GM18861 (cell line): ENCODE measurements around the gene LRRC27.

Experiments
- ATAC-seq: cut with Tn5 transposase; IDR thresholded peaks from one replicate; pipeline ENCODE4 v1.9.1; 2021; ENCODE audit not compliant: unreplicated experiment

The LRRC27 gene

DNA sequence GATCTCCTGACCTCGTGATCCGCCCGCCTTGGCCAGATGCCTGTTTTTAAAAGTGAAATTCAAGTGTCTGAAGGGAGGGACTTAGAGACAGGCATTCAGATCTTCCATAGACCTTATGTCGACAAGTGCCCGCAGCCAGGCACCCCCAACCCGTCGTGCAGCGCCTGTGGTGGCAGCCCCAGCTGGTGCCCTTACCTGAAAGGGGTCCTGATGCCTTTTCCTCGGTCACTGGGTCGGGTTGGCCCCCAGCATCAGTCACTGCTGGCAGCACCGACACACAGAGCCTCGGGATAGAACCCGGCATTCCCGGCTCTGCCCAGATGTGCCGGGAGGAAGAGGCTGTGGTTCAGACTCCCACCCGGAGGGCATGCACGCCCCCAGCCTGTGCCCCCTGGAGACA lies 23.3 kb downstream of the LRRC27 start:
- ATAC-seq, result no peak

DNA sequence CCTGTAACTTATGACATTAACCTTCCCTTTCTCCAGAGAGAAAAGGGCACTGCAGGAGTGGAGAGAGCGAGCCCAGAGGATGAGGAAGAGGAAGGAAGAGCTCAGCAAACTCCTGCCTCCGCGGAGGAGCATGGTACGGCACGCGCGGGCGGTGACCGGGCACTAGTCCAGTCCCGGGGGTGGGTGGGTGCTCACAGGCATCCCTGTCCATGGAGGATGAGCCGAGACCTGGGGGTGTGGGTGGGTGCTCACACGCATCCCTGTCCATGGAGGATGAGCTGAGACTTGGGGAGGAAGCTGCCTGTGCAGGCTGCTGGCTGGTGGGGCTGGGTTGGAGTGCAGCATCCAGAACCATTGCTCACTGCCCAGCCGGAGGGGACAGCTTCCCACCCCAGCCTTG lies 23.8 kb downstream of the LRRC27 start:
- ATAC-seq, result no peak

DNA sequence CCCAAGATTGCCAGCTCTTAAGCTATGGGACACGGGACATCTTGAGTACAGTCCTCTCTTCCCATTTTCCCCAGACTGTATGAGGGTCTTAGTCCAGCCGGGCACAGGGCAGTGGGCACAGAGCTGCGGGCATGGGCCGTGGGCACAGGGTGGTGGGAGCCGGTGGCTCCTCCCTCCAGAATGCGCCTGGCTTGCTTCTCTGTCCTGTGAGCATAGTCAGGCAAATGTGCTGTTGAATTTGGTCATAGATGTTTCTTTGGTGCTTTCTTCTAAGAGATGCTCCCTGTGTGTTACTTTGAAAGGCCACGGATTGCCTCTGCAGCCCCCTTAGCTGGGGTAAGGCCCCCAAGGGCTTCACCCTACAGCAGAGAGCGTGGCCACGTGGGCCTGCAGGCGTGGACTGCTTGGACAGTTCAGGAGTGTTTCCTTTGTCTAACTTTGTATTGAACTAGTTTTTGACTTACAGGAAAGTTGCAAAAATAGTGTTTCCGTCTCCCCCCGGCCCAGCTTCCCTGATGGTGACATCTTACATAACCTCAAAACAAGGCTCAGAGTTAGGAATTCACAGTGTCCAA lies 24.7 kb downstream of the LRRC27 start:
- no peak for ATAC-seq

DNA sequence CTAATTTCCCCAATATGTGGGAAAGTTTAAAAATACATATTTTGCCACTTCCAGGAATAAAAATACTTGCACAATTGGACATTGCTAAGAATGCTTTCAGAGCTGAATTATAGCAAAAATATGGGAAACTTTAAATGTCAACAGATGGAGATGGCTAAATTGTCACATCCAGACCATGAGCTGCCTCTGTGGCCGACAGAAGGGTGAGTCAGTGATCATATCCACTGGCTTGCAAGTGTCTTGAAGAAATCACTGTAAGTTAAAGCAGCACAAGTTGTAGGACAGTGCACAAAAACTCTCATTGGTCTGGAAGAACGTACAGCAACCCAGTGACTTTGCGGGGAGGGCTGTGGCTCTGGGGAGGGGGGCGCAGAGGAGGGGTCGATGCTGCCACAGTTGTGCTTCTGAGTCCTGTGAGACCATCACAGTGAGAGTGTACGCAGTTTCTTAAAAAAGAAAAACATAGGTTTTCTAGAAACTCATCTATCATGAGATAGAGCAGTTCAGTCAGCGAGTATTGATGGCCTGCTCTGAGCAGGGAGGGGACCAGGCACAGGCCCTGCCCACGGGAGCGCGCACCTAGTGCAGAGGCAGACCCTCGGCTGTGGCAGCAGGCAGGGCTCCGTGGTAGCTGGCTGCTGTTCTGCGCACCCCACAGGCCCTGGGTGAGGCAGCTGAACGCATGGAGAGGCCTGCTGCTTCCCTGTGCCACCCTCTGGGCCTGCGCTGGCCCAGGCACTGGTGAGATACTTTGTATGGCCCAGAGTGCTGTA lies 25.5 kb downstream of the LRRC27 start:
- ATAC-seq, result no peak

DNA sequence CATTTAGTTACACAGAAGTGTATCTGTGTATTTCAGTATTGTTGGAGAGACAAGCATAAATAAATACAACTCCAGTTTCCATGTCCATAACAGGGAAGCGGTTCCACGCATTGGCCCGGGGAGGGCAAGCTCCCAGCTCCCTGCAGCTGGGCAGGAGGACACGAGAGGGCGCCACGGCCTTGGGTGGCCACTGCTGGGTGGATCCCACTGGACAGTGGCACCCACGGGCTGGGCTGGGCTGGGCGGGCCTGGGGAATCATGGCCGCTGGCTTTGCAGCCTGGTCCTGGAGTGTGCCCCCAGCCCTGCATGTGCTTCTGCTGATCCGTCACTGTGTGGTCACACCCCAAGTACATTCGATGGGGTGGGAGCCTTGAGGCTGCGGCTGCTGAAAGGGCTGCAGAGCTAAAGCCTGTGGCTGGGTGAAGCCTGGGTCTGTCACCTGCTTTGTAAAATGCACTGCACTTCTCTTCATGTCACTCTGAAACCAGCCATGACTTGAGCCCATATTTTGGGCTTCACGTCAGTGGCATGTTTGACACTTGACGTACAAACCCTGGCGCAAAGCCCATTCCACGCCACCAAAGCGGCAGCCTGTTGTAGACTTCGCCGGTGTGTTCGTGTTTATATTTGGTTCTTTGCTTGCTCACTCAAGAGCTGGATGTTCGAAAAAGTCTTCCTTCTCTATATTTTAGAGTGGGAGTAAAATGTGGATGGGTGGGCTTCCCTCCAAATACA lies 27.5 kb downstream of the LRRC27 start:
- ATAC-seq, result no peak

DNA sequence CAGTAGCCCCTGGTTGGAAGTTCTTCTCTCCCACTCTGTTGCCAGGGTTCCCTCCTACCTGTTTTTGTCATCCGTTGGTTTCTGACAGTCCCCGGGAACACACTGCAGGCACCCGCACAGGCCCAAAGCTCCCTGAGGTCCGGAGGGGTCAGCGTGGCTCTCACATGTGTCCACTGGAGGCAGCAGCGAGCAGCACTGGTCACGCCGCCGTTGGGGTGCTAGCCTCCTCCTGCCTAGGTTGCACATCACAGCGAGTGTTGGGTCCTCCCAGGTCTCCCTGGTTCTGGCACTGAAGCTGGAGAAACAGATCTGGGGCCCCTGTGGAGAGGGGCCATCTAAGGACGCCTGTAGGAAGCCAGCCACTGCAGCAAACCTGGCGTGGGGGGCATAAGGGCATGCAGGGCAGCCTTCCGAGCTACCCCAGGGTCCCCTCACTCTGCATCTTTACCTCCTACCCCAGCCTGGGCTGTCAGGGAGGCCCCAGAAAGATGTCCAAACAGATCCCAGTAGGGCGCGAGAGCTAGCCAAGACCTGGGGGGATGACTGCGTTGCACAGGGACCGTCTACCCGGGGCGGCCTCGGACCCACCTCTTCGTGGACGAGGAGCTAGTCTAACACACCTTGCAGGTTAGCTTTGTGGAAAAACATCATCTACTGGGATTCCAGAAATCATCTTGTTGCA lies 28.9 kb downstream of the LRRC27 start:
- ATAC-seq, result no peak

DNA sequence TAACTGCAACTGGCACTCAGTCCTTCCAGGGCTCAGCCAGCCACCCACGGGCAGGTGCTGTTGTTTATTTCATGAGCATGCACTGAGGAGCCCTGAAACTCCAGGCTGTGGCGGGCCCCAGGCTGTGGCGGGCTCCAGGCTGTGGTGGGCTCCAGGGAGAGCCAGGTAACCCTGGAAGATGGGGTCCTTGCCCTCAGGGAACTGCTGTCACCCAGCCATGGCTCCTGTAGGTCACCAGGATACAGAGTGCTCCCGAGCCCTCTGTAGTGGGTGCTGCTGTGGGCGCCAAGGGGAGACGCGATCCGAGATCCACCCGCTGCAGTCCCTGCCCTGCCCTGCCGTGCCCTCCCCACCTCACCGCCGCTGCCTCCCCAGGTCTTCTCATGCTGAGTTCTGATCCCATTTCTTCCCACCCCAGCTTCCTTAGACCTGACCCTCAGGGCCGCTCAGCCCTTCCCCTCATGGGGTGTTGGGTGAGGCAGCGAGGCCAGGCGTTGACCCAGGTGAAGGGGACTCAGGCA lies 29.6 kb downstream of the LRRC27 start:
- no peak for ATAC-seq

DNA sequence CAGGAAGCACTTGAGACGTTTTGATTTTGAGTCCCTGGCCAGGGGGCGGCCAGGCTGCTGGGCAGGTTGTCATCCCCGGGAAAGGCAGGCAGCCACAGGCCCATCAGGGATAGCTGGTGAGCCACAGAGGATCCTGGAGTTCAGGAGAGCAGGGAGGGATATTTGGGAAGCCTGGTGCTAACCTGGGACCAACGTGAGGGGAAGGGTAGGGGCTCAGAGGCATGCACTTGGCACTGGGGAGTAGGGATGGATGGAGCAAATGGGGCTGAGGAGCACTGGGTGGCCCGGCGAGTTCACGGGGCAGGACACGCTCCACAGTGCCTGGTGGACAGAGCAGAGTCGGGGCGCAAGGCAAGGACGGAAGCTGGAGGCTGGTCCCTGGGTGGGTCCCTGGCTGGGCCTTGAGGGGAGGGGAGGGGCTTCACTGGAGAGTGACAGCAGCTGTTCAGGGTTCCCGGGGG lies 30.2 kb downstream of the LRRC27 start:
- no peak for ATAC-seq

DNA sequence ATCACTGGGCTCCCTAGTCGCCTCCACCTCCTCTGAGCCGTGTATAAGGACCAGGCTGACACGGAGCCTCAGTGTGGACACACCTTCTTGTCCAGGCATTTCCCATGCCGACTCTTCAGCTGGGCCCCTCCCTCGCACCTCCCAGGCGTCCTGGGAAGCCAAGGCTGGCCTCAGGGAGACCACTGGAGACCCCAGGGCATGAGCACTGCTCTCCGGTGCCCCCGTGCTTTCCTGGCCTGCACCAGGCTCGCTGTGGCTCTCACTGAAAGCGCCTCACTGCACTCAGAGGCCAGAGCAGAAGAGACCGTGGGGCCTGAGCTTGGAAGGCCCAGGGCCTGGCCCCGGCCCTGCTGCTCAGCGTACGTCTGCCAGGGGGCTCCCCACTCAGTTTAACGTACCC lies 31.4 kb downstream of the LRRC27 start:
- ATAC-seq, result no peak

DNA sequence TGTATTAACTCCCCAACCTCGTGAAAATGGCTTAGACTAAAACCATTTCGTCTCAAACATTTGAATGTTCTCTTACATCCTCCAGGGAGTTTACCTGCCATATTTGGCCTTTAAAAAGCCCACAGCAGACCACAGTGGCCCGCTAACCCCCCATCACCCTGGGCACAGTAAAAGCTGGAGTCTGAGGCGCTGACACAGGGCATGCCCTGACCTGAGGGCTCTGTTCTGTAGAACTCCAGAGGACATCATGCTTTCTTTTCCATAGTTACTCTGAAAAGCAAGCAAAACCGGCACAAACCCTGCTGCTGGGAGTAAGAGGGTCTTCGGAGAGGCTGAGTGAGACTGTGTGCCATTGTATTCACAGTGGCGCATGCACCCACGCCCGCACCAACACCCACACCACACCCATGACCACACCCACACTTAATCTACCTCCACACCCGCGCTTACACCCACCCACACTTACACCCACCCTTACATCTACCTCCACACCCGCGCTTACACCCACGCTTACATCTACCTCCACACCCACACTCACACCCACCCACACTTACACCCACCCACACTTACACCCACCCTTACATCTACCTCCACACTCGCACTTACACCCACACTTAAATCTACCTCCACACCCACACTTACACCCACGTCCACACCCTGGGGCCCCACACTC lies 32.1 kb downstream of the LRRC27 start:
- no peak for ATAC-seq

DNA sequence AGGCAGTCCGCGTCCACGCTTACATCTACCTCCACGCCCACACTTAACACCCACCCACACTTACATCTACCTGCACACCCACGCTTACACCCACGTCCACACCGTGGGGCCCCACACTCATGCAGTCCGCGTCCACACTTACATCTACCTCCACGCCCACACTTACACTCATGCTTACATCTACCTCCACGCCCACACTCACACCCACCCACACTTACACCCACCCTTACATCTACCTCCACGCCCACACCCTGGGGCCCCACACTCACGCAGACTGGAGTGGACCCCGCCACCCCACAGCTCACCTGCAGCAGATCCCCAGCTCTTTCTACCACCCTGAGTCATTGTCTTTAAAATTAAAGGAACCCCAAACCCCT lies 32.6 kb downstream of the LRRC27 start:
- no peak for ATAC-seq

DNA sequence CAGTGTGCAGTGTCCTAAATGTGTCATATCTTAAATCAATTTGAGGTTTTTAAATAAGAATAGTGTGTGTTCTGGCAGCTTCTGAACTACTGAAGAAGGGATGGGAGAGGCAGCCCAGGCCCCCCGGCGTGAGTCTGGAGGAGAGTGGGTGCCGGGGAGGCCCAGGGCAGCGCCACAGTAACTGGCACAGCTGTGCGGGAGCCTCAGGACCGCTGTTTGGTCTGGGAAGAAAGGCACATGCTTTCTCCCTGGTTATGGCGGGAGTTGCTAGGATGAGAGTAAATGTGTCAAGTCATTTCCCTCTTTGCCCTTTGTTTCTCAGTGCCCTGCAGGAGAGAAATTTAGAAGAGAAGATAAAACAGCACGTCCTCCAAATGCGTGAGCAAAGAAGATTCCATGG lies 33.1 kb downstream of the LRRC27 start:
- ATAC-seq, result no peak

DNA sequence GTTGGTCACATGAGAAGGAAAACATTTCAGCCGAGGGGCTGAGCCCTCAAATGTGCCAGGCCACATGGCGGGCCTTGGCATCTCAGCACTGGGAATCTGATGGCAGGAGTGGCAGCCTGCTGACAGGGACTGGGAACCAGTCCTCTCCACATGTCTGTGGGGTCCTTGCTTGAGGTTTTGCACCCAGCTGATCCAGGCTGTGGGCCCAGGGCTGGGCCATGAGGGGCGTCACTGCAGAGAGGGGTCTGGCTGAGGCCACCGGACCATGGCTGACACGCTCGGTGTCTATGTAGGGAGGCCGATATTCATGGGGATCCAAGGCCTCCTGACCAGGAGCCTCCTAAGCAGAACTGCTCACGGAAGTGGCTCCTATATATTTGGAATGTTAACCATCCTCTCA lies 34.0 kb downstream of the LRRC27 start:
- no peak for ATAC-seq

DNA sequence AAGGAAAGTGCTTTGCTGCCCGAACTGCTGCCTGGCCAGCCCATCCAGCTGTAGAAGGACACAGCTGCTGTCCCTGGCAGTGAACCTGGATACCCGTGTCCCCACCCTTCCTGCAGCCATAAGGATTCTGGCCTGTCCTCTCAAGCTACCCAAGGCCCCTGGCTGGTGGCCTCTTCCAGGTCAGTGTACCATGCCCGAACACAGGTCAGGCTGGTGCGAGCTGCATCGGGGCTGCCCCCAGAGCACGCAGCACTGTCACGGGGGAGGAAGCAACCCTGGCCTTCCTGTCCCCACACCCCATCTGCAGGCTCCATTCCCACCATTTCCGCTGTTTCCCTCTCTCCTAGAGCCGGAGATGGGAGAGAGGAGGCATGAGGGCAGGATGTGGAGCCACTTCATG lies 34.5 kb downstream of the LRRC27 start:
- ATAC-seq, result no peak

DNA sequence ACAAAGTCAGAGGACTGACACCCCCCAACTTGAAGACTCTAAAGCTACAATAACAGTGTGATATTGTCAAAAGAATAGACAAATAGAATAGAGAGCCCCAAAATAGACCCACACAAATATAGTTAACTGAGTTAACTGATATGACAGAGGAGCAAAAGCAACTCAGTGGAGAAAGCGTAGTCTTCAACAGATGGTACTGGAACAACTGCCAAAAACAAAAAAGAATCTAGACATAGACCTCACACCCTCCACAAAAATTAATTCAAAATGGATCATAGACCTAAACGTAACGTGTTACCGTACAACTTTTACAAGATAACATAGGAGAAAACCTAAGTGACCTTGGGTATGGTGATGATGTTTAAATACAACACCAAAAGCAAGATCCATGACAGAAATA lies 36.4 kb downstream of the LRRC27 start:
- no peak for ATAC-seq

DNA sequence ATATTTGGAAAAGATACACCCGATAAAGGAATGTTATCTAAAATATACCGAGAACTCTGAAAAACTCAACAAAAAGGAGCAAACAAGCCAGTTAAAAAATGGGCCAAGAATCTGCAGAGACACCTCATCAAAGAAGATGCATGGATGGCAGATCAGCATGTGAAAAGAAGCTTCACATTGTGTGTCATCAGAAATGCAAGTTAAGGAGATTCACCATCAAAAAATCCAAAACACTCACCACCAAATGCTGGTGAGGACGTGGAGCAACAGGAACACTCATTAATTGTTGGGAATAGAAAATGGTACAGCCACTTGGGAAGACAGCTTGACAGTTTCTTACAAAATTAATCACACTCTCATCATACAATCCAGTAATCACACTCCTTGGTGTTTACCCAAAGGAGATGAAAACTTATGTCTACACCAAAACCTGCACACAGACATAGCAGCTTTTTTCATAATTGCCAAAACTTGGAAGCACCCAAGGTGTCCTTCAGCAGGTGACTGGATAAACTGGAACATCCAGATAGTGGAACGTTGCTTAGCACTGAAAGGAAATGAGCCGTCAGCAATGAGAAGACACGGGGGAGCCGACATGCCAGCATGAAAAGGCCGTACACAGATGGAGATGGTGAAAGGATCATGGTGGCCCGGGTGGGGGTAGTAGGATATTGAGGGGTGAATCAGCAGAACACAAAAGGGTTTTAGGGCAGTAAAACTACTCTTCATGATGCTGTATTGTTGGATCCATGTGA lies 37.1 kb downstream of the LRRC27 start:
- no peak for ATAC-seq

DNA sequence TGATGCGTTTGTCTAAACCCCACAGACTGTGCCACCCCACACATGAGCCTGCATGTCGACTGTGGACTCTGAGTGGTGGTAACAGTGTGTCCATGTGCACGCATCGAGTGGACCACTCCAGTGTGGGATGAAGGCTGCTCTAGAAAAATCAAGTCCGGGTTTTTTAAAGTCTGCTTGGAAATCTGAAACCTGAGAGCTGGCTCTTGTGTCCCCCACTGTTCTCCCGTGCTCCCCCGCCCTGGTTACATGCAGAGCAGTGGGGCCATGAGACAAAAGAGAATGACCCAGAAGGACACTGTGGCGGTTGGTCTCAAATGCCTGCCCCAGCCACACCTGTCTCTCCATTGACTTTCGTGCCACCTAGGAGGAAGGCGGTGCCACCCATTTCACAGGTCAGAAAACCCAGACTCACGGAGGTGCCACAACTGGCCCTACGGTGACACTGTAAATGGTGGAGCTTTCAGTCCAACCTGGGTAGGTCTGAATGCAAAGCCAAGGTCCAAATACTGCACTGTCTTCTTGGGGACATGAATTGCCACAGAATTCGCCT lies 37.7 kb downstream of the LRRC27 start:
- ATAC-seq, result no peak

DNA sequence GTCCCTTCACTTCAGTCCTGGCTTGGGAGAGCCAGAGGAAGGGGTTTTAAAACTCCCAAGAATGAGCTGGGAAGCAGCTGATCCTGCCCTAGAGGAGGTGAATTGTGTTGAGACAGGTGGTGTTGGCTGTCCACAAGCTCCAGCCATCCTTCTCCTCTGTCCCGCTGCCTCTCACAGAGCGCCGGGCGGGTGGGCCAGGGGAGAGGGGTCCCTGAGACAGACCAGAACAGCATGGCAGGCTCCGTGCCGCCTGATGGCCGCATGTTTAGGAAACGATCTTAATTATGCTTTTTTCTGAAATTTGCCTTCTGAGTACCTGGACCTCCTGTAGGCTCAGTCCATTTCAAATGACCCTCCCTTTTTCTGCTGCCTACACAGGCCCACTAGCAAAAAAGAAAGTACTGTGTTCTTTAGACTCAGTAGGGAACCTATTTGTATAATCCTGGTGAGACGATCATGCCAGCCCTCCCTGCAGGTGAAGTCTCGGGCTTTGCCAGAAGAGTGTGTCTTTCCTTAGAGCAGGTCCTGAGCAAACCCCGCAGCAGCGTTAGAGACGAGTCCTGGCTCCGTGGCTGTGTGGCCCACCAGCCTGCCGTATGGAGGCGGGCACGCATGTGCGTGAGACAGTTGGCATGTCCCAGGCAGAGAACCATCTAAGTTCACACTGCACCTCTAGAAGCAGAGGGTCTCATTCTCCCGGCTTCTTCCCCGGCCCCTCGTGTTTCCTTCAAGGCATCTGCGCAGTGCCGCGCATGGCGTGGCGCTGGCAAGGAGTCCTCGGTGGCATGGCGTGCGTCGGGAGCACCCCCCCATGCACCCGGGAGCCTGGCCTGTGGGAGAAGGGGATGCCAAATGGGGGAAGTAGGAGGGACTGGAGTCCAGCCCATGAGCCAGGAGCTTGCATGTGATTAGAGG lies 38.7 kb downstream of the LRRC27 start:
- ATAC-seq, result no peak

DNA sequence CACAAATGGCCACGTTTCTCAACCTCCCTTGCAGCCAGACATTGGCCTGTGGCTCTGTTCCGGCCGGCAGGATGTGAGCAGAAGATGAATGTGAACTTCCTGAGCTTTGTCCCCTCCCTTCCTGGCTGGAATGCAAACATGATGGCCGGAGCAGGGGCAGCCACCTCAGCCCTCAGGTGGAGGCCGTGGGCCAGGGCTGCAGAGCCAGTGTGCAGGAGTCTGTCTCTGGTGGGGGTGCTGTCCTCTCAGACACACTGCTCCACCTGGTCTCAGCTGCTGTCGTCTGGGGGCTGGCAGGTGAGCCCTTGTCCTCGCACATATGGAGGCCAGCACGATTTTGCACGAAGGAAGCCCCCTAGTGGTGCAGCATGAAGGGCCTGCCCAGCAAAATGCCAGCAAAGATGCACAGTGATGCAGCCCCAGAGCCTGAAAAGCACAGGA lies 39.7 kb downstream of the LRRC27 start:
- ATAC-seq, result no peak
